Adipocyte (in vitro differentiated cells): Measurements from ENCODE around the gene DUOXA2.

Source experiments
- DNase-seq: peaks from one replicate; pipeline ENCODE4 v3.0.0-alpha.2; 2015; ENCODE audit warnings: low read depth
- H3K27me3 ChIP-seq: replicated peaks from 2 replicates; pipeline ENCODE4 v1.7.0; 2013; ENCODE audit warnings: mild to moderate bottlenecking, low read length, moderate library complexity; ENCODE audit not compliant: control insufficient read depth, insufficient read depth
- H3K36me3 ChIP-seq: 2 replicates; pipeline ENCODE4 v1.7.0; 2013; ENCODE audit warnings: low read length, mild to moderate bottlenecking, moderate library complexity; ENCODE audit not compliant: control insufficient read depth, insufficient read depth, severe bottlenecking
- H3K4me1 ChIP-seq: 2 replicates; pipeline ENCODE4 v1.7.0; 2013; ENCODE audit warnings: mild to moderate bottlenecking, low read length, moderate library complexity; ENCODE audit not compliant: control insufficient read depth, insufficient read depth
- H3K4me3 ChIP-seq: 2 replicates; pipeline ENCODE4 v1.7.0; 2013; ENCODE audit warnings: mild to moderate bottlenecking, low read length, moderate library complexity
- H3K9ac ChIP-seq: 2 replicates; pipeline ENCODE4 v1.7.0; 2013; ENCODE audit warnings: mild to moderate bottlenecking, low read length, moderate library complexity
- H3K9me3 ChIP-seq: 2 replicates; pipeline ENCODE4 v1.7.0; 2013; ENCODE audit warnings: mild to moderate bottlenecking, low read length, moderate library complexity; ENCODE audit not compliant: control insufficient read depth

Gene DUOXA2

DNA sequence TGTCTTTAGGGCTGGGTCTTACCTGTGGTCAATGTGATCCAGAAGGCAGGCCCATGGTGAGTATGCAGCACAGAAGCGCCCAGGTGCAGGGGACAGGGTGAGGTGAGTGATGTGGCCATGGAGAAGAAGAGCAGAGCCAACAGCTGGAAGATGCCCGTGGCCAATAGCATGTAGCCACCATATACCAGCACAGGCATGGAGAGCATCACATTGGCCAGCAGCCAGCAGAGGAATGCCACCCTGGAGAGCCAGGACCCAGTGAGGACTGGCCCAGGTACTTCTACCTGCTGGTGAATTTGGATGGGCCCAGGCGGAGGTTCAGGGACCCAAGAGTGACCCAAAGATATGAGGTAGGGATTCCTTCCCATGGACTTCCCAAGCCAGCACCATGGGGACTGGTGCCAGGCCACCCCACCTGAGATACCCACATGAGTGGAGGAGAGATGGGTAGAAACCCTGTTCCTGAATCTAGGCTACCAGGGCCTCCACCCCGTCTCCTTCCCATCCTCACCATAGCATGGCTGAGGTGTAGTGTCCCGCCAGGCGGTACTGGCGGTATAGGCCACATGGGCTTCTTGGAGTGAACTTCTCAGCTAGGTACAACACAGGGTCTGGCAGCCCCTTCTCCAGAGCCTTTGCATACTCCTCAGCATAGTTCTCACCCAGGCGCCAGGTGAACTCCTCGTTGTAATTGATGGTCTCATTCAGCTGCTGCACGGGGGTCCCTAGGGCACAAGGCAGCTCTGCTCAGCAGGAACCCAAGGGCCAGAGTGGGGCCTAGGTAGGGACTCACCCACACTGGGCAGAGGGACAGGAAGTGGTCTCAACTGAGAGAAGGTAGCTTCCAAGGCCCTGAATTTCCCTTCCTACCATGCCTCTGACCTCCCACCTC lies 6.2 kb downstream of the DUOXA2 start:
- no peaks in the 10 kb centered on the region for H3K9me3 ChIP-seq
- H3K4me1 ChIP-seq = peaks cover 3% of the 10 kb centered on the region
- H3K9ac ChIP-seq = no peak overlapping the region
- H3K27me3 ChIP-seq = peaks cover 37% of the 10 kb centered on the region
- no peaks in the 10 kb centered on the region for H3K36me3 ChIP-seq
- no peak overlapping the region for H3K4me3 ChIP-seq
- DNase-seq = no peak

DNA sequence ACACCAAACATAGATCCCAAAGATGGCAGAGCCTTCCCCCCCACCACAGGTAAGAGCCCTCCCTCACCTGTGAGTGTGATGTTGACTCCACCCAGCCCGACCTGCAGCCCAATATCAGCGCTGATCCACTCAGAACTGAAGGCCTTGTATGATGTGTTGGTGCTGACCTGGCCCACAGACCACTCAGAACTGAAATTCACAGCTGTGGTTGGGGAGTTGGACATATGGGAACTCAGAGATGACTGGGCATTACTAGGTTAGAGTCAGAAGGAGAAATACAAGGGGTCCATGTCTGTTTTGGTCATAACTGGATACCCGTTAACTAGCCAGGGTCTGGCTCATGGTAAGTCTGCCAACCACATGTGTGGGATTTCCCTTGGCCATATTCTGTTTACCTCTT lies 6.9 kb downstream of the DUOXA2 start:
- no peak overlapping the region for H3K9ac ChIP-seq
- no peak overlapping the region for H3K4me3 ChIP-seq
- H3K36me3 ChIP-seq = no peaks in the 10 kb centered on the region
- DNase-seq = no peak
- H3K27me3 ChIP-seq = peaks cover 36% of the 10 kb centered on the region
- peaks cover 3% of the 10 kb centered on the region for H3K4me1 ChIP-seq
- no peaks in the 10 kb centered on the region for H3K9me3 ChIP-seq

DNA sequence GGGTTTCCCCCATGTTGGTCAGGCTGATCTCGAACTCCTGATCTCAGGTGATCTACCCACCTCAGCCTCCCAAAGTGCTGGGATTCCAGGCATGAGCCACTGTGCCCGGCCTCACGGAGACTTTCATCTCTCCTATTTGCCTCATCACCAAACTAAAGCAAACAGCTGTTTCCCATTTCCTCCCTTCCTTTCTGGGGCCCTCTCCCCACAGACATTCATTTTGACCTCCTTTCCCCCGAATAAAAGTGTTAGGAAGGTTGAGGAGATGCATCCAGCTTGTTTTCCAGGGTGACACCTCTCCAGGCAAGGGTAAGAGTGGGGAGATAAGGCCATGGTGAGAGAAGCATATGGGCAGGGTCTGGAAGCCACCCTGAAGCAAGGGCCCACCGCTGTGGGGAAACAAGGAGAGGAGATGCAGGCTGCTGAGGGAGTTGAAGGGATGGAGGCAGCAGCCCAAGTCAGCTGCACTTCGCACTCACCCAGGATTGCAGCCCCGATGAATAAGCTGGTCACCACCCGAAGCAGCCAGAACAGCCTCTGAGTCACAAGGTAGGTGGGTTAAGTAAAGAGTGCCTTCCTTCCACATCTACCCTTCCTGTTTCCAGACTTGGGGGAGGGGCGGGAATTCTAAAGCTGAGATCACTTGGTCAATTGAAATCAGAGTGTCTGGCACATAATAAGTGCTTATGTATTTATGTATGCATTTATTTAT lies 7.7 kb downstream of the DUOXA2 start:
- peaks cover 3% of the 10 kb centered on the region for H3K4me1 ChIP-seq
- H3K9me3 ChIP-seq = no peaks in the 10 kb centered on the region
- H3K9ac ChIP-seq = no peak overlapping the region
- DNase-seq = peak; percentile 61
- no peaks in the 10 kb centered on the region for H3K36me3 ChIP-seq
- no peak overlapping the region for H3K4me3 ChIP-seq
- peaks cover 32% of the 10 kb centered on the region for H3K27me3 ChIP-seq

DNA sequence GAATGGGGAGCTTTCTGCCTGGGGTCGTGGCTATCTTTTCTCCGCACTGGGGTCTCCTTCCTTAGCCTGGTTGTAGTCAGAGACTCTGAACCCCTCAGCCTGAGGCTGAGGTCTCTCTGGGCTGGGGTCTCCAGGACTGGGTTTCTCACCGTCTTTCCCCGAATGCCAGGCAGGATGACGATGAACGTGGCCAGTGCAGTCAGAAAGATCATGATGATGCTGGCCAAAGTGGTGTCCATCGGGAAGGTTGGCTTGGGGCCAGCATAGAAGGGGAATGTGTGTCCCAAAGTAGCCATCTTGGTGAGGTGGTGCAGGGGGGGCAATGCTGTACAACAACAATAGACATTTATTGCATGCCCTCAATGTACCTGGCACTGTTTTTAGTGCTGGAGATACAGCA lies 8.6 kb downstream of the DUOXA2 start:
- peaks cover 28% of the 10 kb centered on the region for H3K27me3 ChIP-seq

DNA sequence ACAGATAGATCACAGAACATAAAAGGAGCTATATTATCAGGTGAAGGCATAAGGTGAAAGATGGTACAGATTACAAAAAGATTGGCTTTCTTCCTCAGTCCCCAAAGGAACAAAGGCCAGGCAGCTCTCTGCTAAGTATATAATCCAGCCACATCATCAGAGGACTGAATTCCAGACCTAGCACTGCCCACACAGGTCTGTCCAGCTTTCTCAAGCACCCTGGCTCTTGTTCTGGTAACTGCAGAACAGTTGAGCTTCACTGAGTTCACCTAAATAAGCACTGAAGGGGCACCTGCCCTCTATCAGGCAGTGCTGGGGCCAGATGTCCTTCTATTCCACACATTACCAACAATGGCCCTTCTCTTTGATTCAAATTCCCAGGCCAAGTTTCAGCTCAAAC lies 9.3 kb downstream of the DUOXA2 start:
- Histone ChIP-seq H3K27me3 (peaks cover 34% of the 10 kb centered on the region), H3K36me3 (no peaks in the 10 kb centered on the region), H3K4me3 (no peak overlapping the region), H3K4me1 (no peaks in the 10 kb centered on the region), H3K9ac (no peak overlapping the region), H3K9me3 (no peaks in the 10 kb centered on the region)
- no peak for DNase-seq

More for the DNA sequence above, 8.6 kb downstream of the DUOXA2 start:
- H3K36me3 ChIP-seq = no peaks in the 10 kb centered on the region
- no peak overlapping the region for H3K4me3 ChIP-seq
- H3K9me3 ChIP-seq = no peaks in the 10 kb centered on the region
- peaks cover 2% of the 10 kb centered on the region for H3K4me1 ChIP-seq
- no peak for DNase-seq
- H3K9ac ChIP-seq = no peak overlapping the region

DNA sequence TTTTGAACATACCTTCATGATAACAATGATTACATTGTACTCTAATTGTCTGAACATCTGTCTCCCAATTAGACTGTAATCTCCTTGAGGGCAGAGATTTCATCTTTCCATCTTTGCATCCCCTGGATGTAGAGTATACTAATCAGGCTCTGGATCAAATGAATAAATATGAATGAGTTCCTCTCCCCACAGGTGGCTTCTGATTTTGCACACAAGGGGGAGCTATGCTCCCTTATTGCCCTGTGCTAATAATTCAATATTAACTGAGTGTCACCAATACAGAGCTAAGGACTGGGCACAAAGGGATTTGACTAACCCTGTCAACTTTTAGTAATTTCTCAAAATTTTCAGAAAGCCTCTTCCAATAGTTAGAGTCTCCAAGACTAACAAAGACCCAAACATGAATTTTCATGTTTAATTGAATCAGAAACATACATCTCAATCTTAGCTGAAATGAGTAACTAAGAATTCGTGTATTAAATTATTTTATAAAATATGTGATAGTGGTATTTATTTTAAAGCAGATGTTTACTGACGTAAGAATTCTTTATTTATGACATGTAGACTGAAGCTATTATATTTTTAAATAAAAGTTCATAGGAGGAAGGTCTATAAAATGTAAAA lies 12.5 kb downstream of the DUOXA2 start:
- H3K9me3 ChIP-seq = no peaks in the 10 kb centered on the region
- DNase-seq = peak; percentile 42
- no peak overlapping the region for H3K4me3 ChIP-seq
- H3K36me3 ChIP-seq = no peaks in the 10 kb centered on the region
- H3K4me1 ChIP-seq = no peaks in the 10 kb centered on the region
- H3K9ac ChIP-seq = no peak overlapping the region
- H3K27me3 ChIP-seq = peaks cover 48% of the 10 kb centered on the region

DNA sequence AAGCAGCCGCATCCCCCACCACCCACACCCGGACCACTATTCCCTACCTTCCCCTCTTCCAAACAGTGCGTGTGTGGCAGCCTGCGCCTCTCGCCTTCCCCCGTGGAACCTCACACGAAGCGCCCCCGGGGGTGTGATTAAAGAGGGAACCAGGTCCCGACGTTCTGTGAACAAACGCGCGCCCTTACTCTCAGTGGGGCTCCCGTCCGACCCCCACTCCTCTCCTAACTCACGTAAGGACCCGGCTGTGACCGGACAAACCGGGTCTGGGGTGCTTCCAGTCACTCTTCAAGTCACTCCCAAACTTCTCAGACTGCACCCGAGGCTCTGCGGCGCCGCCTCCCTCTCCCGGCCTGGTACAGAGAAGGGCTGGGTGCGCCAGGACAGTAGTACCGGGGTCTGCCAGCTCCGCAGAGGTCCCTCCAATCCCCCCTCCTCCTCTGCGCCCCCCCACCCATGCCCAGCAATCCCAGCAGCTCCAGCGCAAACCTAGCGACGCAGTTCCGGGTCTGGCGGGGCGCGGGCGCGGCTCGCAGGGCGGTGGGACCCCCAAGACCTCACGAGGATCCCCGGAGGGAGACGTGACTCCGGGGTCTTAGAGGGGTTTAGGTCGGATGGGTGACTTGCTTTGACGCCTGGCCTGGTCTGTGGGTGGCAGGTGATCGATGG lies 15.0 kb downstream of the DUOXA2 start:
- no peaks in the 10 kb centered on the region for H3K36me3 ChIP-seq
- H3K27me3 ChIP-seq = peaks cover 55% of the 10 kb centered on the region
- H3K4me3 ChIP-seq = peak overlapping the region; percentile 17
- H3K4me1 ChIP-seq = no peaks in the 10 kb centered on the region
- DNase-seq = no peak
- H3K9ac ChIP-seq = no peak overlapping the region
- no peaks in the 10 kb centered on the region for H3K9me3 ChIP-seq

DNA sequence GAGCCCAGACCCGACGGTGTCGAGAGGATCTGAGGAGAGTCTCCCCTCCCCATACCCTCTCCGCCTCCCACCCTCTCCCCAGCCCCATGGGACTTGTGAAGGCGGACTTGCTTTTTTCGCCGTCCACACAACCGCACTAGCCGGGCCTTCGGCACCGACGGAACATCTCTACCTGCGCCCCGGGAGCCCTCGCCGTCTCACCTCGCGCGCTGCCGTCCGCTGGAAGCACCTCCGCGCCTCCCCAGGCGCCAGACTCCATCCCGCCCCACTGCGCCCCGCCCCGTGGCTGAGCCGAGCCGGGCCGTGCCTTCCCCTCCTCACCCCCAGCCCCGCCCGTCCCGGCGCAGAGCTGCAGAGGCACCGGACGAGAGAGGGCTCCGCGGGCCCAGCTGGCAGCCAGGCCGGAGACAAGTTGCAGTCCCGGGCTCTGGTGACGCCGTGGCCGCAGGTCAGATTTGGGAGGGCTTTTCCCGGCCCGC lies 15.6 kb downstream of the DUOXA2 start, which contains the start of the genes DUOX1 and DUOXA1:
DUOX1 (plus strand) TSS at position 344 of the 479 bp plus-strand sequence. CDS start 1,973 bp downstream, outside the sequence.
DUOXA1 (minus strand) TSS at position 229 of the 479 bp plus-strand sequence. CDS start 6,865 bp downstream, outside the sequence.
- no peak for DNase-seq
- no peaks in the 10 kb centered on the region for H3K9me3 ChIP-seq
- no peaks in the 10 kb centered on the region for H3K36me3 ChIP-seq
- H3K27me3 ChIP-seq = peaks cover 59% of the 10 kb centered on the region
- H3K9ac ChIP-seq = no peak within 1 kb of the TSS
- peak within 1 kb of the TSS; percentile 17 for H3K4me3 ChIP-seq
- H3K4me1 ChIP-seq = no peaks in the 10 kb centered on the region

DNA sequence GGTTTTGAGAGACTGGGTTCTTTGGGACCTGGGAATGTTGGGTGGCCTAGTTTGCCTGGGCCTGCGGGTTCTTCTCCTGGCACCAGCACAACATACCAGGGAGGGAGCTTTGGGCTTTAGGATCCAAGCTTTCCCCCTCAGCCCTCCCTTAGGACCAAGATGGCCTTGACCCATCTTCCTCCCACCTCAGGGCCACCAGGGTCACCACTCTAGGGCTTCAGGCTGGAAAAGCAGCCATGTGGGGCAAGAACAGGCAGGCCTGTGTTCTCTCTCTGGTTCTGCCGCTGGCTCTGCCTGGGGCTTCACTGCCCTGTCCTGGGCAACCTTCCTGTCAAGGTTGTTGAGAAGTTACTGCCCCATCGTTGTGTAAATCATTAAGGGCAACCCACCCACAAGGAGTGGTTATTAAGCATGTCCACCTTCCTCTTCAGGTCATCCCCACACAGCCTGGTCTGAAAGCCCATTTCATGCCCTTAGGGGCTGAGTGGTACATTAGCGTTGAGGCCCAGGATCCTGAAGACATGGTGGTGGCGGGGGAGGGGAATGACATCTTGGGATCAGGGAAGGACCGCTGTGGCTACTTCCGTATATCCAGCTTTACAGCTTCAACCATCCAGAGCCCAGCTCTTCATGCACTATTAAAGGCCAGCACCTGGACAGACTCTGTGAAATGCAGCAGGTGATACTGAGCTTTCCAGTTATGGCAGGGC lies 16.3 kb downstream of the DUOXA2 start:
- no peaks in the 10 kb centered on the region for H3K36me3 ChIP-seq
- no peak for DNase-seq
- H3K4me1 ChIP-seq = no peaks in the 10 kb centered on the region
- no peaks in the 10 kb centered on the region for H3K9me3 ChIP-seq
- H3K9ac ChIP-seq = no peak overlapping the region
- H3K27me3 ChIP-seq = peaks cover 56% of the 10 kb centered on the region
- no peak overlapping the region for H3K4me3 ChIP-seq

DNA sequence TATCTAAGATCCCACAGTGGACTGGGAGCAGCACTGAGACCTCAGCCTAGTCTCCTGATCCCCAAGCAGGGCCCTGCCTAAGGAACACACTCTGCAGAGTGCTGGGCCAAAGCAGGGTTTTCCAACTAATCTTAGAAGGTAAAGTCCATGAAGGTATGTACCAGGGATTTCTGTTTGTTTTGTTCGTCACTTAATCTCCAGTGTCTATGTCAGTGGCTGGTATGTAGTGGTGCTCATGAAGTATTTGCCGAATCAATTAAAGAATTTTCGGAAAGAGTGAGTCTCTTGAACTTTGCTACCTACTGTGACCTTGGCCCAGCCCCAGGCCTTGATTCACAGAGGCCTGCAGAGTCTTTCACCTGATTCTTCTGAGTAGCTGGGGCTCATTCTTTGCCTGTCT lies 17.4 kb downstream of the DUOXA2 start:
- H3K27me3 ChIP-seq = peaks cover 49% of the 10 kb centered on the region
- no peaks in the 10 kb centered on the region for H3K9me3 ChIP-seq
- DNase-seq = no peak
- no peaks in the 10 kb centered on the region for H3K4me1 ChIP-seq
- no peaks in the 10 kb centered on the region for H3K36me3 ChIP-seq
- H3K4me3 ChIP-seq = no peak overlapping the region
- H3K9ac ChIP-seq = no peak overlapping the region
